GM12878 (cell line): ENCODE measurements around the gene RINL.

ENCODE experiments used
- BCL11A ChIP-seq: IDR thresholded peaks from 2 replicates; pipeline ENCODE4 v1.6.1; 2011; ENCODE audit warnings: low read depth, low read length
- SUZ12 ChIP-seq: fragments of 200-600 bp; sonication (generic); IDR thresholded peaks from one replicate; pipeline ENCODE4 v1.6.1; 2018; ENCODE audit warnings: antibody characterized with exemption, mild to moderate bottlenecking; ENCODE audit not compliant: unreplicated experiment
- ZNF24 ChIP-seq: fragments of 450-650 bp; IDR thresholded peaks from 2 replicates; pipeline ENCODE4 v1.6.1; 2017; ENCODE audit warnings: antibody characterized with exemption, mild to moderate bottlenecking

DNA sequence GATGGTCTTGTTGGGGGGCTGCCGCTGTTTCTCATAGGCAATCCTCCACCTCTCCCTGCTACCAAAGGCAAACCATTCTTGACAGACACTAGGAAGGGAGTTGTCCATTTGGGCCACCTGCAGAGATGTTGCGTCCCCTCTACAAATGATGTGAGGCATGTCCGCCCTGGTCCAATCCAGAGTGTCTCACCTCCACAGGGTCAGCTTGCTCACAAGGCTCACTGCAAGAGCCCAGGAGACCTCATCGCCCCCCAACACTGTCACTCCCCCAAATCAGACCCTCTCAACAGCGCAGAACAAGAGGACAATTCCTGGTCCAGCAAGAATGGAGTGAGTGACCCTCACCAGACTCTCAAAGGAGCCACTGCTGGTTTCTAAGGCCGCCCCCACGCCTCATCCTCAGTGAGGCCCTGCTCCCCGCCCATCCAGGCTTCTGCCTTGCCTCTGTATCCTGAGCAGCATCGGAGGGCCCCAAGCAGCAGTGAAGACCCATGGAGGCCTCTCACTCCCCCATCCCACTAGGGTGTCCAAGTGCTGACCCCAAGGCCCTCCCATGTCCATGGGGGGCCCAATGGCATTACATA, 34.8 kb downstream of the RINL start:
- TF ChIP-seq BCL11A = no peak
- TF ChIP-seq SUZ12 = no peak
- no peak for TF ChIP-seq ZNF24
